Peyer's patch (tissue), 4 donors: Measurements from ENCODE around the gene FSD2. TPM values are rescaled to one million over a fixed set of nuclear protein-coding genes. Genes with fewer than 3 reads are reported as not detected.
"Not testable (repeated sequence)": the region's sequence is repeated elsewhere in the genome, so short reads cannot be mapped to it uniquely, and the experiment has no call there.

Experiments
- DNase-seq, 3 donors: peaks; one replicate each; pipeline ENCODE4 v3.0.0-alpha.2; 2017 to 2019
- H3K27ac ChIP-seq, 4 donors: fragments of 200-600 bp; sonication (generic); one replicate each; pipeline ENCODE4 v1.5.1; 2016 to 2019
- H3K27me3 ChIP-seq, 2 donors: fragments of 200-600 bp; sonication (generic); one replicate each; pipeline ENCODE4 v1.5.1; 2019
- H3K36me3 ChIP-seq, 3 donors: fragments of 200-600 bp; sonication (generic); one replicate each; pipeline ENCODE4 v1.5.1; 2016 to 2019
- H3K4me1 ChIP-seq, 4 donors: fragments of 200-600 bp; sonication (generic); one replicate each; pipeline ENCODE4 v1.5.1; 2016 to 2019
- H3K4me3 ChIP-seq, 4 donors: fragments of 200-600 bp; sonication (generic); 1 replicate in 3 of 4; 2 replicates in 1 of 4; pipeline ENCODE4 v1.5.1; 2016 to 2019; ENCODE audit warnings: mild to moderate bottlenecking in 1 of 4
- H3K9me3 ChIP-seq, 4 donors: fragments of 200-600 bp; sonication (generic); one replicate each; pipeline ENCODE4 v1.5.1; 2016 to 2019; ENCODE audit warnings: mild to moderate bottlenecking in 1 of 4
- POLR2A ChIP-seq, 2 donors: fragments of 450-650 bp; IDR thresholded peaks; one replicate each; pipeline ENCODE4 v1.5.1; 2017; ENCODE audit warnings: antibody characterized with exemption in 2 of 2, mild to moderate bottlenecking in 2 of 2, moderate library complexity in 2 of 2
- total RNA-seq, 4 donors: library from RNA; depleted of rRNA; stranded (reverse); fragments of >200 nt; gene quantifications; one replicate each; pipeline ENCODE4 v1.1.0, GENCODE V29; 2016
- TF ChIP-seq, protein P1 (sequence below), 6 experiments: fragments of 450-650 bp in 4 of 6; fragments of 200-600 bp in 2 of 6; sonication (generic) in 1 of 6; IDR thresholded peaks; one replicate each; pipeline ENCODE4 v1.5.1; 2017 to 2019; ENCODE audit warnings: antibody characterized with exemption in 6 of 6, mild to moderate bottlenecking in 3 of 6, moderate library complexity in 1 of 6

Gene FSD2
- total RNA-seq, 4 donors from 2014 or later: not detected

GRCh38 chr15:82829234-82829633, 23.4 kb upstream of the FSD2 start:
- no peak overlapping the region for H3K4me3 ChIP-seq
- no peaks in the 10 kb centered on the region for H3K4me1 ChIP-seq
- H3K27ac ChIP-seq: no peak overlapping the region
- no peak for DNase-seq
- peaks cover 0 to 98% (median 4%) of the 10 kb centered on the region in 3 donors for H3K36me3 ChIP-seq
- H3K27me3 ChIP-seq: no peaks in the 10 kb centered on the region
- H3K9me3 ChIP-seq: no peaks in the 10 kb centered on the region
- TF ChIP-seq, protein P1, sequence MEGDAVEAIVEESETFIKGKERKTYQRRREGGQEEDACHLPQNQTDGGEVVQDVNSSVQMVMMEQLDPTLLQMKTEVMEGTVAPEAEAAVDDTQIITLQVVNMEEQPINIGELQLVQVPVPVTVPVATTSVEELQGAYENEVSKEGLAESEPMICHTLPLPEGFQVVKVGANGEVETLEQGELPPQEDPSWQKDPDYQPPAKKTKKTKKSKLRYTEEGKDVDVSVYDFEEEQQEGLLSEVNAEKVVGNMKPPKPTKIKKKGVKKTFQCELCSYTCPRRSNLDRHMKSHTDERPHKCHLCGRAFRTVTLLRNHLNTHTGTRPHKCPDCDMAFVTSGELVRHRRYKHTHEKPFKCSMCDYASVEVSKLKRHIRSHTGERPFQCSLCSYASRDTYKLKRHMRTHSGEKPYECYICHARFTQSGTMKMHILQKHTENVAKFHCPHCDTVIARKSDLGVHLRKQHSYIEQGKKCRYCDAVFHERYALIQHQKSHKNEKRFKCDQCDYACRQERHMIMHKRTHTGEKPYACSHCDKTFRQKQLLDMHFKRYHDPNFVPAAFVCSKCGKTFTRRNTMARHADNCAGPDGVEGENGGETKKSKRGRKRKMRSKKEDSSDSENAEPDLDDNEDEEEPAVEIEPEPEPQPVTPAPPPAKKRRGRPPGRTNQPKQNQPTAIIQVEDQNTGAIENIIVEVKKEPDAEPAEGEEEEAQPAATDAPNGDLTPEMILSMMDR (IDR thresholded peaks at IDR 0.05): no peak
- no peak for TF ChIP-seq POLR2A (IDR thresholded peaks at IDR 0.05)

DNA sequence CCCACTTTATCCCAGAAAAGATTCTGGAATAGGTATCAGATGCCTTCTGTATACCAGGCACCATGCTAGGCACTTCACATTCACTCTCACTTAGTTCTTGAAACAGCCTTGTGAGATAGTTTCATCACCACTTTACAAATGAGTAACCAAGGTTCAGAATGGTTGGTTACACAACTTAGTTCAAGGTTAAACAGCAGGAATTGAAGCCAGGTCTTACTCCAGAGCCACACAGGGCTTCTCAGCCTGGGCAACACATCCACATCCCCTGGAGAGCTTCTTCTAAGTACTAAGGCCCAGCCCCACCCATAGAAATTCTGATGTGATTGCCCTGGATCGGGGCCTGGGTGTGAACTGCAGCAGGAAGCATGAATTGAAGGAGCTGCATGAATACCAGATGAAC, 22.2 kb upstream of the FSD2 start:
- no peaks in the 10 kb centered on the region for H3K9me3 ChIP-seq
- peaks cover 0 to 96% (median 0%) of the 10 kb centered on the region in 3 donors for H3K36me3 ChIP-seq
- no peaks in the 10 kb centered on the region for H3K4me1 ChIP-seq
- TF ChIP-seq POLR2A (IDR thresholded peaks at IDR 0.05): no peak
- TF ChIP-seq, protein P1 (IDR thresholded peaks at IDR 0.05): no peak
- no peak overlapping the region for H3K4me3 ChIP-seq
- H3K27me3 ChIP-seq: no peaks in the 10 kb centered on the region
- DNase-seq: no peak
- no peak overlapping the region for H3K27ac ChIP-seq

GRCh38 chr15:82823049-82823448, 17.2 kb upstream of the FSD2 start:
- Histone ChIP-seq H3K4me1 (no peaks in the 10 kb centered on the region), H3K4me3 (no peak overlapping the region), H3K27me3 (no peaks in the 10 kb centered on the region), H3K9me3 (no peaks in the 10 kb centered on the region), H3K36me3 (peaks cover 0 to 94% (median 0%) of the 10 kb centered on the region in 3 donors), H3K27ac (no peak overlapping the region)
- TF ChIP-seq, protein P1 (IDR thresholded peaks at IDR 0.05): no peak
- TF ChIP-seq POLR2A (IDR thresholded peaks at IDR 0.05): no peak
- no peak for DNase-seq

GRCh38 chr15:82821851-82822250, 16.0 kb upstream of the FSD2 start:
- not testable (repeated sequence) for H3K27me3 ChIP-seq, H3K9me3 ChIP-seq, H3K27ac ChIP-seq, H3K4me1 ChIP-seq, DNase-seq, H3K4me3 ChIP-seq
- peaks cover 0 to 94% (median 0%) of the 10 kb centered on the region in 3 donors for H3K36me3 ChIP-seq

DNA sequence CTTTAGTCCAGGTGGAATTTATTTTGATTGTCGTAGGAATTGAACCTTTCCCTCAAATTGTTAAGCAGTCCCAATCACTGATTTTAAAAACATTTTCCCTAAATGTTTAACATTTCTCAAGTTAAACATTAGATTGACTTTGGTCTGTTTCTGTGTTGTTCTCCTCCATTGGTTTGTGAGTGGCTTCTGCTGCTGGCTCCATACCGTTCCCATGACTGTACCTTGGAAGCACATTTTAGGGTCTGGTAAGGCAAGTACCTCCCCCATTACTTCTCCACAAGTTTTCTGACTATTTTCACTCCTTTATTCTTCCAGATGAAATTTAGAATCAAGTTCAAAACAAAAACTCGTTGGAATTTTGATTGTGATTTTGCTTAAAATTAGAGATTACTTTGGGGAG, 15.5 kb upstream of the FSD2 start:
- H3K27me3 ChIP-seq, H3K27ac ChIP-seq, DNase-seq, H3K4me3 ChIP-seq, H3K9me3 ChIP-seq, H3K4me1 ChIP-seq: not testable (repeated sequence)
- peaks cover 0 to 94% (median 0%) of the 10 kb centered on the region in 3 donors for H3K36me3 ChIP-seq

- Histone ChIP-seq H3K36me3 (peaks cover 0 to 90% (median 0%) of the 10 kb centered on the region in 3 donors), H3K4me3 (no peak overlapping the region), H3K27me3 (no peaks in the 10 kb centered on the region), H3K4me1 (no peaks in the 10 kb centered on the region), H3K9me3 (no peaks in the 10 kb centered on the region), H3K27ac (no peak overlapping the region)
- no peak for DNase-seq
- TF ChIP-seq, protein P1 (IDR thresholded peaks at IDR 0.05): no peak
- TF ChIP-seq POLR2A (IDR thresholded peaks at IDR 0.05): no peak
These were observed 14.3 kb upstream of the FSD2 start for GRCh38 chr15:82820128-82820527.

DNA sequence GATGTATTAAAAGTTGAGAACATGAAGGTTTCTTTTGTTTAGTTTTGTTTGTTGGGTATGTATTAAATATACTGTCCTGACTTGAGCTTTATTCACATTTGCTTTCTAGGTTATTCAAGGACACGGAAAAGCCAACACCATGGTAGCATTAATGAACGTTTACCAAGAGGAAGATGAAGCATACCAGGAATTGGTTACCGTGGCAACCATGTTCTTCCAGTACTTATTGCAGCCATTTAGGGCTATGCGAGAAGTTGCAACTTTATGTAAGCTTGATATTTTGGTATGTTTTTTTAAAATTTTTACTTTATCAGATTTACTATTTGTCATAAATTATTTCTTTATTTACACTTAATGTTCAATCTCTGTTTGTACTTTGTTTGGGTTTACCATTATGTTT, 7.1 kb upstream of the FSD2 start:
- Histone ChIP-seq H3K9me3 (no peaks in the 10 kb centered on the region), H3K36me3 (peaks cover 0 to 35% (median 0%) of the 10 kb centered on the region in 3 donors), H3K27ac (no peak overlapping the region), H3K4me1 (peaks cover 0 to 21% (median 5%) of the 10 kb centered on the region in 4 donors), H3K27me3 (no peaks in the 10 kb centered on the region), H3K4me3 (no peak overlapping the region)
- no peak for TF ChIP-seq POLR2A (IDR thresholded peaks at IDR 0.05)
- TF ChIP-seq, protein P1 (IDR thresholded peaks at IDR 0.05): no peak
- no peak for DNase-seq
